Loucy (cell line): ENCODE results near the gene ILKAP.

Source experiments
- CTCF ChIP-seq: fragments of 200-600 bp; sonication (generic); conservative IDR thresholded peaks from 2 replicates; pipeline ENCODE4 v1.5.1; 2014; ENCODE audit warnings: mild to moderate bottlenecking, antibody characterized with exemption, low read length
- EZH2phosphoT487 ChIP-seq: fragments of 200-600 bp; IDR thresholded peaks from 2 replicates; pipeline ENCODE4 v1.6.1; 2018; ENCODE audit warnings: antibody characterized with exemption, mild to moderate bottlenecking, moderate library complexity, borderline replicate concordance

- TF ChIP-seq CTCF (no peak), EZH2phosphoT487 (no peak)
These were observed 47.5 kb downstream of the ILKAP start for GRCh38 chr2:238155761-238156694.
